LNCaP clone FGC (cell line): ENCODE measurements around the gene SF3B1.
"Not testable (repeated sequence)": the region's sequence is repeated elsewhere in the genome, so short reads cannot be mapped to it uniquely, and the experiment has no call there.

Source experiments
- DNase-seq: peaks from one replicate; pipeline ENCODE4 v3.0.0-alpha.2; 2011; ENCODE audit warnings: low read depth
- H3K4me3 ChIP-seq: 2 replicates; pipeline ENCODE4 v1.5.1; 2011; ENCODE audit warnings: mild to moderate bottlenecking, low read depth, low read length, control low read depth
- CTCF ChIP-seq: IDR thresholded peaks from 2 replicates; pipeline ENCODE4 v1.5.1; 2012; ENCODE audit warnings: mild to moderate bottlenecking; ENCODE audit not compliant: control insufficient read depth, insufficient read depth; ENCODE audit errors: extremely low read depth

Gene SF3B1

GRCh38 chr2:197354169-197354558, 80.7 kb downstream of the SF3B1 start:
- no peak overlapping the region for H3K4me3 ChIP-seq
- DNase-seq: no peak

GRCh38 chr2:197353393-197354168, 81.2 kb downstream of the SF3B1 start:
- DNase-seq: no peak
- no peak for TF ChIP-seq CTCF
- H3K4me3 ChIP-seq: no peak overlapping the region

More at GRCh38 chr2:197354169-197354558, 80.7 kb downstream of the SF3B1 start:
- no peak for TF ChIP-seq CTCF

- no peak for DNase-seq
- no peak overlapping the region for H3K4me3 ChIP-seq
- TF ChIP-seq CTCF: no peak
Observed at GRCh38 chr2:197349699-197350098, 85.1 kb downstream of the SF3B1 start.

GRCh38 chr2:197348721-197349360, 86.0 kb downstream of the SF3B1 start:
- no peak for DNase-seq
- H3K4me3 ChIP-seq: no peak overlapping the region
- TF ChIP-seq CTCF: no peak

- TF ChIP-seq CTCF: no peak
- DNase-seq: no peak
- no peak overlapping the region for H3K4me3 ChIP-seq
Observed at GRCh38 chr2:197345846-197346370, 88.9 kb downstream of the SF3B1 start.

- DNase-seq, H3K4me3 ChIP-seq: not testable (repeated sequence)
Observed at GRCh38 chr2:197343968-197344367, 90.9 kb downstream of the SF3B1 start.

GRCh38 chr2:197340591-197340990, 94.2 kb downstream of the SF3B1 start:
- TF ChIP-seq CTCF: no peak
- H3K4me3 ChIP-seq: no peak overlapping the region
- DNase-seq: no peak
